ENCODE measurements around the gene CCN5.
A peak's percentile ranks its signal among the peaks of the same experiment; 100 is the strongest.

The CCN5 gene

DNA sequence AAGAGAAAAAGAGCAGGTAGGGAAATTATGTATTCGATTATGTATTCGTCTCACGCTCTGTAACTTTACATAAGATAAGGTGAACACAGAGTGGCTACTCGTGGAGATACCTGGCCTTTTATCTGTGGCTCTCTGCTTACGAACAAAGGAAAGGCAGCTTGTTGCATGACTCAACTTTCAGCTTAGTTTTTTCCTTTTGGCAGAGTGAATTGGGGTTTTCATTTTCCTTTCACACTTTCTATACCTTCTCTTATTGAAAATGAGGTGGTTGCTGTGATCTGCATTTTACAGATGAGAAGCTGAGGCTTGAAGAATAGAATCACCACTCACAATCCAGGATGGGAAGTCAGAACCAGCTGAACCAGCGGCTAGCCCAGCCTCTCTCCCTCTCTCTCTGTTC lies 17.2 kb downstream of the CCN5 start:
- Histone ChIP-seq H2AFZ (ENCODE audit: low read depth, low read length, severe bottlenecking) (no peak overlapping the region), H3K27ac (ENCODE audit: low read depth, low read length) (no peak overlapping the region), H3K4me2 (ENCODE audit: low read depth, low read length, poor library complexity, severe bottlenecking) (no peak overlapping the region), H3F3A (ENCODE audit: insufficient read depth) (no peaks in the 10 kb centered on the region), H3K9me3 (ENCODE audit: insufficient read depth, low read length) (no peaks in the 10 kb centered on the region; the same call in 1 of the 2 replicates), H3K4me3 (ENCODE audit: insufficient read depth, low read length, poor library complexity, severe bottlenecking) (no peak overlapping the region), H3K79me2 (ENCODE audit: insufficient read depth, low read length) (no peaks in the 10 kb centered on the region), H4K20me1 (ENCODE audit: low read depth, low read length) (no peaks in the 10 kb centered on the region), H3K27me3 (ENCODE audit: low read length) (no peaks in the 10 kb centered on the region), H3K9ac (ENCODE audit: low read length) (no peak overlapping the region), H3K36me3 (ENCODE audit: low read length) (no peaks in the 10 kb centered on the region), H3K9me2 (replicated peaks; ENCODE audit: insufficient read depth, low read length) (no peaks in the 10 kb centered on the region)
- TF ChIP-seq EZH2phosphoT487 (conservative IDR thresholded peaks at IDR 0.05; ENCODE audit: low read length): no peak
- TF ChIP-seq, protein P1, sequence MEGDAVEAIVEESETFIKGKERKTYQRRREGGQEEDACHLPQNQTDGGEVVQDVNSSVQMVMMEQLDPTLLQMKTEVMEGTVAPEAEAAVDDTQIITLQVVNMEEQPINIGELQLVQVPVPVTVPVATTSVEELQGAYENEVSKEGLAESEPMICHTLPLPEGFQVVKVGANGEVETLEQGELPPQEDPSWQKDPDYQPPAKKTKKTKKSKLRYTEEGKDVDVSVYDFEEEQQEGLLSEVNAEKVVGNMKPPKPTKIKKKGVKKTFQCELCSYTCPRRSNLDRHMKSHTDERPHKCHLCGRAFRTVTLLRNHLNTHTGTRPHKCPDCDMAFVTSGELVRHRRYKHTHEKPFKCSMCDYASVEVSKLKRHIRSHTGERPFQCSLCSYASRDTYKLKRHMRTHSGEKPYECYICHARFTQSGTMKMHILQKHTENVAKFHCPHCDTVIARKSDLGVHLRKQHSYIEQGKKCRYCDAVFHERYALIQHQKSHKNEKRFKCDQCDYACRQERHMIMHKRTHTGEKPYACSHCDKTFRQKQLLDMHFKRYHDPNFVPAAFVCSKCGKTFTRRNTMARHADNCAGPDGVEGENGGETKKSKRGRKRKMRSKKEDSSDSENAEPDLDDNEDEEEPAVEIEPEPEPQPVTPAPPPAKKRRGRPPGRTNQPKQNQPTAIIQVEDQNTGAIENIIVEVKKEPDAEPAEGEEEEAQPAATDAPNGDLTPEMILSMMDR (IDR thresholded peaks at IDR 0.05; ENCODE audit: insufficient read depth, low read length, poor library complexity, severe bottlenecking): no peak

DNA sequence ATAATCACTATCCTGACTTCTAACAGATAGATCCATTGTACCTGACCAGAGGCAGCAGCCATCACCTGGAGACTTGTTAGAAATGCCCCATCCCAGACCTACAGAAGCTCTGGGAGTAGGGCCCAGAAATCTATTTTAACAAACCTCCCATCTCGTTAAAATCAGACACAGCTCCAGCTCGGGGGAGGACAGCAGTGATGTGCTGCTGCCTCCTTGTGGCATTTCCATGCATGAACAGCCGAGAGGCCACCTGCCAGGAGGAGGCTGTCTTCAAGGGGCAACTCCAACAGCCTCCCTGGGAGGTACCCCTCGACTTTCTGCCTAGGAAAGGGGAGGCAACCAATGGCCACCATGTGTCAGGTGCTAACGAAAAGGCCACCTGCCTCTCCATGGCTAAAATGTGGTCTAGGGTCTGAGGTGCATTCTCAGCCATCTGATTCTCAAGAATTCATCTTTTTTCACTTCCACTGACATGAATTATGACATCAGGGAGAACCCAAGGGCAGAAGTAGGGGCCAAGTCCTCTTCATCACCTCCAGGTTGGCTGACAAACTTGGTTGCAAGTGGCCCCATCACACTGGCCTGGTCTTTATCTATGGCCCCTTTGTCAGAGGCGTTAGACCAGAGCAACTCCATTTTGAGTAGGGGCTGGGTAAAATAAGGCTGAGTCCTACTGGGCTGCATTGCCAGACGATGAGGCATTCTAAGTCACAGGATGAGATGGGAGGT lies 18.3 kb downstream of the CCN5 start:
- H3K9me2 ChIP-seq (replicated peaks; ENCODE audit: insufficient read depth, low read length): no peaks in the 10 kb centered on the region
- TF ChIP-seq EZH2phosphoT487 (conservative IDR thresholded peaks at IDR 0.05; ENCODE audit: low read length): no peak
- TF ChIP-seq, protein P1 (IDR thresholded peaks at IDR 0.05; ENCODE audit: insufficient read depth, low read length, poor library complexity, severe bottlenecking): peak; percentile 57
- no peaks in the 10 kb centered on the region for H3K27me3 ChIP-seq (ENCODE audit: low read length)
- no peaks in the 10 kb centered on the region for H3K36me3 ChIP-seq (ENCODE audit: low read length)
- no peak overlapping the region for H3K4me3 ChIP-seq (ENCODE audit: insufficient read depth, low read length, poor library complexity, severe bottlenecking)
- no peaks in the 10 kb centered on the region for H3F3A ChIP-seq (ENCODE audit: insufficient read depth)
- H3K9me3 ChIP-seq (ENCODE audit: insufficient read depth, low read length): no peaks in the 10 kb centered on the region; the same call in 1 of the 2 replicates
- H3K27ac ChIP-seq (ENCODE audit: low read depth, low read length): no peak overlapping the region
- no peaks in the 10 kb centered on the region for H3K79me2 ChIP-seq (ENCODE audit: insufficient read depth, low read length)
- H4K20me1 ChIP-seq (ENCODE audit: low read depth, low read length): no peaks in the 10 kb centered on the region
- no peak overlapping the region for H3K9ac ChIP-seq (ENCODE audit: low read length)
- no peak overlapping the region for H3K4me2 ChIP-seq (ENCODE audit: low read depth, low read length, poor library complexity, severe bottlenecking)
- H2AFZ ChIP-seq (ENCODE audit: low read depth, low read length, severe bottlenecking): no peak overlapping the region

DNA sequence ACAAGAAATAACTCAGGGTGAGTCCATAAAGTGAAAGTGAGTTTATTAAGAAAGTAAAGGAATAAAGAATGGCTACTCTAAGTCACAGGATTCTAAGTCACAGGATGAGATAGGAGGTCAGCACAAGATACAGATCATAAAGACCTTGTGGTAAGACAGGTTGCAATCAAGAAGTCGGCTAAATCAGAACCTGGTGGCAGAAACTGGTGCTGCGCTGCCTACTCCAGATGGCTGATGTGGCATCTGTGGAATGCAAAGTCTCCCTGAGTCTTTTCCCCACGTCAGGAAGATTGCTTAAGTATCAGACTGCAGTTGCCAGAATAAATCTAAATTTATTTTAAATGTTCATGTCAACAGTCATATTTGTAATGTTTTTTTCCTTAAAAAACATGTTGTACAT lies 19.8 kb downstream of the CCN5 start:
- H3K9me2 ChIP-seq (replicated peaks; ENCODE audit: insufficient read depth, low read length): no peaks in the 10 kb centered on the region
- TF ChIP-seq EZH2phosphoT487 (conservative IDR thresholded peaks at IDR 0.05; ENCODE audit: low read length): no peak
- TF ChIP-seq, protein P1 (IDR thresholded peaks at IDR 0.05; ENCODE audit: insufficient read depth, low read length, poor library complexity, severe bottlenecking): no peak
- no peaks in the 10 kb centered on the region for H4K20me1 ChIP-seq (ENCODE audit: low read depth, low read length)
- H3K79me2 ChIP-seq (ENCODE audit: insufficient read depth, low read length): no peaks in the 10 kb centered on the region
- no peak overlapping the region for H3K4me3 ChIP-seq (ENCODE audit: insufficient read depth, low read length, poor library complexity, severe bottlenecking)
- H3K36me3 ChIP-seq (ENCODE audit: low read length): no peaks in the 10 kb centered on the region
- no peaks in the 10 kb centered on the region for H3F3A ChIP-seq (ENCODE audit: insufficient read depth)
- no peak overlapping the region for H2AFZ ChIP-seq (ENCODE audit: low read depth, low read length, severe bottlenecking)
- no peak overlapping the region for H3K9ac ChIP-seq (ENCODE audit: low read length)
- no peak overlapping the region for H3K4me2 ChIP-seq (ENCODE audit: low read depth, low read length, poor library complexity, severe bottlenecking)
- H3K27ac ChIP-seq (ENCODE audit: low read depth, low read length): no peak overlapping the region
- H3K9me3 ChIP-seq (ENCODE audit: insufficient read depth, low read length): no peaks in the 10 kb centered on the region; the same call in 1 of the 2 replicates
- no peaks in the 10 kb centered on the region for H3K27me3 ChIP-seq (ENCODE audit: low read length)
